Liver (tissue), 3 donors: ENCODE measurements around the gene UCKL1.

Experiments
- ATF3 ChIP-seq: IDR thresholded peaks from 2 replicates; pipeline ENCODE4 v1.6.1; 2016; ENCODE audit warnings: antibody characterized with exemption
- CTCF ChIP-seq: fragments of 150-350 bp; IDR thresholded peaks from 2 replicates; pipeline ENCODE4 v1.5.1; 2017; ENCODE audit warnings: improper control_type of control experiment, low read depth, low read length; ENCODE audit not compliant: missing input control
- EGR1 ChIP-seq, 2 donors: IDR thresholded peaks; 2 replicates each; pipeline ENCODE4 v1.6.1; 2016 to 2018; ENCODE audit warnings: antibody characterized with exemption in 2 of 2, low read depth in 2 of 2
- GABPA ChIP-seq, 2 donors: IDR thresholded peaks in 1 of 2; conservative IDR thresholded peaks in 1 of 2; 2 replicates each; pipeline ENCODE4 v1.6.1; 2016; ENCODE audit warnings: antibody characterized with exemption in 2 of 2, mild to moderate bottlenecking in 1 of 2, moderate library complexity in 1 of 2
- JUND ChIP-seq, 2 donors: IDR thresholded peaks; 2 replicates each; pipeline ENCODE4 v1.6.1; 2016; ENCODE audit warnings: antibody characterized with exemption in 2 of 2
- MAX ChIP-seq: IDR thresholded peaks from 2 replicates; pipeline ENCODE4 v1.6.1; 2016; ENCODE audit warnings: antibody characterized with exemption
- RAD21 ChIP-seq, 2 donors: IDR thresholded peaks; 2 replicates each; pipeline ENCODE4 v1.6.1; 2016; ENCODE audit warnings: antibody characterized with exemption in 2 of 2, mild to moderate bottlenecking in 2 of 2
- REST ChIP-seq: IDR thresholded peaks from 2 replicates; pipeline ENCODE4 v1.6.1; 2016; ENCODE audit warnings: antibody characterized with exemption, mild to moderate bottlenecking
- SP1 ChIP-seq: IDR thresholded peaks from 2 replicates; pipeline ENCODE4 v1.6.1; 2018; ENCODE audit warnings: antibody characterized with exemption, mild to moderate bottlenecking
- TAF1 ChIP-seq: conservative IDR thresholded peaks from 2 replicates; pipeline ENCODE4 v1.6.1; 2016; ENCODE audit warnings: antibody characterized with exemption, mild to moderate bottlenecking
- YY1 ChIP-seq: IDR thresholded peaks from 2 replicates; pipeline ENCODE4 v1.6.1; 2016; ENCODE audit warnings: antibody characterized with exemption, mild to moderate bottlenecking
- ZBTB33 ChIP-seq: IDR thresholded peaks from 2 replicates; pipeline ENCODE4 v1.6.1; 2016; ENCODE audit warnings: antibody characterized with exemption
- donor health status: healthy.
- donor health status: healthy.

GRCh38 chr20:63947638-63948456 lies 8.4 kb downstream of the UCKL1 start:
- TF ChIP-seq JUND (IDR thresholded peaks at IDR 0.05): no peak
- TF ChIP-seq ATF3: no peak
- TF ChIP-seq CTCF: no peak
- no peak for TF ChIP-seq REST
- TF ChIP-seq TAF1: no peak
- TF ChIP-seq MAX: no peak
- no peak for TF ChIP-seq RAD21 (IDR thresholded peaks at IDR 0.05)
- TF ChIP-seq GABPA (IDR thresholded peaks at IDR 0.05 in 1 of 2, conservative IDR thresholded peaks at IDR 0.05 in 1 of 2): no peak
- no peak for TF ChIP-seq EGR1 (IDR thresholded peaks at IDR 0.05; ENCODE audit: low read depth in 2 of 2)
- TF ChIP-seq YY1: no peak
- no peak for TF ChIP-seq SP1
- no peak for TF ChIP-seq ZBTB33
